RPMI8226 (cell line): Measurements from ENCODE around the gene TMEM178A.
A peak's percentile ranks its signal among the peaks of the same experiment; 100 is the strongest.
"Not testable (repeated sequence)": the region's sequence is repeated elsewhere in the genome, so short reads cannot be mapped to it uniquely, and the experiment has no call there.

Experiments used
- DNase-seq: peaks from one replicate; pipeline ENCODE4 v3.0.0-alpha.2; 2015

The TMEM178A gene

GRCh38 chr2:39718483-39718882 is 52.8 kb downstream of the TMEM178A start:
- no peak for DNase-seq

- DNase-seq, result no peak
Observed at GRCh38 chr2:39719317-39719716, 53.6 kb downstream of the TMEM178A start.

GRCh38 chr2:39720970-39721369 is 55.3 kb downstream of the TMEM178A start:
- no peak for DNase-seq

- DNase-seq, result no peak
Observed at GRCh38 chr2:39723497-39723896, 57.8 kb downstream of the TMEM178A start.

DNA sequence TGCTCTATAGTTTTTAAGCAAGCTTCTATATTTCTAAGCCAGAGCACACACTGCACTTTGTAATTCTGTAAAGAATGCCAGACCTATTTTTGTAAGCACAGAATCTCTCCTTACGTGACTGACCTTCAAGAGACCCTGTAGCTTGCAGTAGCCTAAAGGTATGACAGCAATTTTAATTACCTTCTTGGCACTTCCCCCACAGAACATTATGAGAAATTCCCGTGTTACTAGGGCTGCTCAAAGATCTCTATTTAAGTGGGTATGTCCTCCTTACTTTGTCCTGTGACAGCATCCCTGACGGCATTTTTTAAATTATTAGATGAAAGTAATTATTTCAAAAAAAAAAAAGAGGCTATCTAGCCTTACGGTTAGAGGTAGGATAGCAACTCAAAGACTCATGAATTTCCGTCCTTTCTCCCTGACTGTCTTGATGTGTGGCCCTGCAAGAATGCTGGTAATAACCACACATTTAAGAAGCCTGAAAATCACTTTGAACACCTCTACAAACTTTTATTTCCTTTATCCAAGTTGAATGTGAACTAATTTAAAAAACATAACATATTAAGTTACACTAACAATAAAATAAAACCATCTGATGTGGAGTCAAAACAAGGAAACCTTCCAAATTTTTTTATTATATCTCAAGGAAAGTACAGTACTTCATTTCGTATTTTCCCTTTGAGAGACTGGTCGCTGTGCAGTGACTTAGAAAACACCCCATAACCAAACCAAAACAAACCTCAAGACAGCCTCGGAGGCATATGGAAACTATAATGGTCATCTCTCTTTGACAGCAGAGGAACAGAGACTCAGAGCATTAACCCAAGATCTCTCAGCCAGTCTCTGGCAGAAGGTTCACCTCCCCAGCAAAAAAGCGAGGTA is 58.5 kb downstream of the TMEM178A start:
- DNase-seq, result no peak

GRCh38 chr2:39724828-39725144 is 59.1 kb downstream of the TMEM178A start:
- DNase-seq, result no peak

DNA sequence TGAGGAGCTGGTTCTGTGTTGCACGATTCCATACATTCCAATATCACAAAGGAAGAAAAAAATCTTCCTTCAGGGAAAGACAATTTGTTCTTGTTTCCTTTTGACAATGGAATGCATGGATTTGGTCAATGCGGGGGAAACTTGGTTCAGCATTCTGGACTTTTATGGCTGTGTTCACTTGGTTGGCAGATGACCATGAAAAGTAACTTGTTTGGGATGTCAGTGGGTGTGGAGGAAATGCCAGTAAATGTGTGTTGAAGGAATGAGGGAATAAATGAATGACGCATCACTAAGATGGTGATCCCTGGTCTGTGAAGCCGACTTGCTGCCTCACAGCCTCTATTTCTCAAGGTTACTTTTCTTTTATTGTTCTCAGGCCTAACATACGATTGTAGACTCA is 59.7 kb downstream of the TMEM178A start:
- no peak for DNase-seq

DNA sequence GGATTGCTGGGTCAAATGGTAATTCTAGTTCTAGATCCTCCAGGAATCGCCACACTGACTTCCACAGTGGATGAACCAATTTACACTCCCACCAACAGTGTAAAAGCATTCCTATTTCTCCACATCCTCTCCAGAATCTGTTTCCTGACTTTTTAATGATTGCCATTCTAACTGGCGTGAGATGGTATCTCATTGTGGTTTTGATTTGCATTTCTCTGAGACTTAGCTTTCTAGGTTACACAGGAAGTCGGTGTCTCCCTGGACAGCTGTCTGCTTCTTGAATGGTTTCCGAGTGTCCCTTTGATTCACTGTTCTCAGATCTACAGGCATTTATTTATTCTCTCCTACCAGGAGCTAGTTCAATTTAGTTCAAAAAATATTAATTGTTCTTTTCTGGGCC is 62.4 kb downstream of the TMEM178A start:
- DNase-seq, result not testable (repeated sequence)

- DNase-seq, result peak; percentile 47
Observed at GRCh38 chr2:39728941-39729351, 63.2 kb downstream of the TMEM178A start.

DNA sequence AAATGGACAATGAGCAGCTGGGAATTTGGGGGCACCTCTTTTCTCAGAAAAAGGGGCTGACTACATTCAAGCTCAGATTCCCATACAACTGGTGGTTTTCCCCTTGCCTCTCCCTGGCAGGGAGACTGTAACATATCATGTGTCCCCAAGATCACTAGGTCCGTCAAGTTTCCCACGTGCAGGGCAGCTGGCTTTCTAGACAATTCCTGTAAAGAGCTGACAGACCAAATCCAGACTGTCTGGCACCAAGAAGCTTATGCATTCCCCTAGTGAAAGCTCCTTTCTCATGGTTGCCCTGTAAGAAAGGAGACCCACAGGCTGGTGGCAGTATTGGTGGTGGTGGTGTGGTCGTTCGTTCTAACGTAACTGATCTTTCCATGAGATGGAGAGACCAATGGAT is 64.6 kb downstream of the TMEM178A start:
- no peak for DNase-seq

DNA sequence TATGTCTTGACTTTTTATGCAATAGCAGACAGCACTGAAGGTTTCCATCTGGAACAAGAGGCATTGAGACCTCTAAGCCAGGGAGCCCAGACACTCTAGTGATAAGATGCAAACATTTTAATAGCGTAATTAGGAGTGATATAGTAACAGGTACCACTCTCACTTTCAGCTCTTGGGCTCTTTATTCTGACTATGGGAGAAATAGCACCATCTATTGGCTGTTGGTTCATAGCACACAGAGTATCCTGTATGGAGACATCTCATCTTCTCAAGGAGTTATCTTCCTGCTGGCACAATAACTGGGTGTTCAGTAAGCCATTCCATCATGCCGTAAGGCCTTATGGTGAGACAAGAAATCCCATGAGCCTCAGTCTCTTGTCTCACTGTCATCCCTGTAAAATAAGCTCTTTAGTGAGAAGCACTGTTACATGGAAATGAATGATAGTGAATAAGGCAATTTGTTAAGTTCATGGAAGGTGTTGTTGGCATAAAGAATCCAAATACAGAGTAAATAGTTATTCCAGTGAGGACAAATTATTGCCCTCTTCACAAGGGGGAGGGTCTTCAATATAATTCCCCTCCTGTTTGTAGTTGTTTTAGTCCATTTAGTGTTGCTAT is 65.1 kb downstream of the TMEM178A start:
- DNase-seq, result peak; percentile 41

DNA sequence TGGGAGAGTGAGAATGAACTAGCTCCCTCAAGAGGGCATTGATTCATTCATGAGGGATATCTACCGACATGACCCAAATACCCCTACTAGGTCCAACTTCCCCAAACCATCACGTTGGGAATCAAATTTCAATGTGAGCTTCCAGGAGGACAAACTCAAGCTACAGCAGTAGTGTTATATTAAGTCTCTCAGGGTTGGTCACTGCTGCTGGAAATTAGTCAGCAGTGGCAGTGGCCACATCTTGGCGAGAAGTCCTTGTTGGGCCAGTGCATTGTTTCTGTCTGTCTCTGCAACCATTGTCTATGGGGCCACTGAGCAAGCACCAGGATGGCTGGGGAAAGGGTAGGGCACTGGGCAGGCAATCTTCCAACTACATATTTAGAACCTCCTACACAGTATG is 65.8 kb downstream of the TMEM178A start:
- DNase-seq, result no peak

DNA sequence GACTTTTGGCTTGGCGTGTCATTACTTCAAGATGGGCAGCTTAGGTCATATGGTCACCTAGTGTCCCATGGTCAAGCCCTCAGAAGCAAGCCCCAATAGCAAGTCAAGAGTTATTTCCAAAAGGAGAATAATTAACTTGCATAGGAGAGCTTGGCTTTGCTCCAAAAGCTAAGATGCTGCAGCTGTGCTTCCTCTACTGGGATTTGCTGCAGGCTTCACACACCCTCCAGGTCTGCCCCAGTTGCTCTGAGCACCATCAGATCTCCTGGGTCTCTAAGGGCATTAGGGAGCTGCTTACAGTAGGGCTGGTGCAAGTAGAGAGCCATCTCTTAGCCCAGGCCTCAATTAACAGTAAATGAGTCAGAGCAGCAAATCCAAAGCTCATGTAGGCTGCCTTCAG is 66.8 kb downstream of the TMEM178A start:
- no peak for DNase-seq

DNA sequence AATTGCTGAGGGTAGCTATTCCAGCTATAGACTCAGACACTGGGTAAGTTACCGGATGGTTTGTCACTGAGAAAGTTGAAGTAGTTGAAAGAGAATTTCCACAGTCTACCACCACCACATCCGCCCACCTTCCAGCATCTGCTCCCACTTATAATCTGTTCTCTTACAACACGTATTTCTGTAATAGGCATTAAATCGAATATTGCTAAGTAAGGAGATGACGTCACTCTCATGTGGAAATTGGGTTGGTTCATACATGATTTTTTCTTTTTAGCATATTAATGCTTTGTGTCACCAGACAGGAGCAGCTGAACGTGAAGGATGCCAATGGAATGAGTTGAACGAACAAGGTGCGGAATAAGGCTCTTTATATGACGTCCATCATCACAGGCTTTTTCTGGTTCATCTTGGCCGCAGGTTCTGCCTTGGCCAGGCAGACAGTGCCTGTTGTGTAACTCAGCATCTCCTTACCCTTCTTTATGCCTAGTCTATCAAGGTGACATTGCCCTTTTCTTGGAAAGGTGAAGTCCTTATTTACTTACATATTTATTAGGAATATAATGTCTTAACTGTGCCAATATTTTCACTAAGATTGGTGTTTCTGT is 67.5 kb downstream of the TMEM178A start:
- no peak for DNase-seq

- no peak for DNase-seq
Observed at GRCh38 chr2:39734445-39734844, 68.7 kb downstream of the TMEM178A start.

GRCh38 chr2:39735648-39736047 is 69.9 kb downstream of the TMEM178A start:
- no peak for DNase-seq

- DNase-seq, result no peak
Observed at GRCh38 chr2:39736640-39737039, 70.9 kb downstream of the TMEM178A start.

- no peak for DNase-seq
Observed at GRCh38 chr2:39737661-39738060, 71.9 kb downstream of the TMEM178A start.

DNA sequence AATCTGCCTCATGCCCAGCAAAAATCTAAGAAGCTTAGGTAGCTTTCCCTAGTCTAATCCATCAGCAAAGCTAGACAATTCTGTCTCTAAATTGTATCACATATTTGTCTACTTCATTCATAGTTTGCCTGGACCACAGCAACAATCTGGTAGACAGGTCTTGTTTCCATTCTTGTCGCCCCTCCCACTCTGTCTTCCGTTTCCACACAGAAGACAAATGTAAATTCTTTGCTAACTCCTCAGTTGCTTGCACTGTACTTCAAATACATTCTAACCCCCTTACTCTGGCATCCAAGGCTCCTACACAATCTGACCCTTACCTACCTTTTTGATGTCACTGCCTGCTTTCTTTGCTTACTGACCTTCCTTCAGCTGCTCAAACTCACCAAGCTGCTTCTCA is 73.2 kb downstream of the TMEM178A start:
- DNase-seq, result no peak

DNA sequence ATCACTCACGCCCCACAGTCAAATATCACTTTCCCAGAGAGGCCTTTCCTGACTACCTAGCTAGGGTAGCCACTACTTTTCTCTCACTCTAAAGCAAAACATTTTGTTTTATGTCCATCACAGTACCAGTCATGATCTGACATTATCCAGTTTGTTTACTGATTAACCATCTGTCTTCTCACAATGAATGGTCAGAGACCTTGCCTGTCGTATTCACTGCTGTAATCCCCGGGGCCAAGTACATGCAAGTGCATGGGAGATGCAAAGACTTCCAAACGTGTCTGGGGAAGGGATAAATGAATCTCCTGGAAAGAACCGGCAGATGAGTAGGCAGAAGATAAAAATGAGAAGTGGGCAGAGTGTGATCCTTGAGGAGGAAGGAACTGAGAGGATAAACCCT is 73.7 kb downstream of the TMEM178A start:
- DNase-seq, result no peak

DNA sequence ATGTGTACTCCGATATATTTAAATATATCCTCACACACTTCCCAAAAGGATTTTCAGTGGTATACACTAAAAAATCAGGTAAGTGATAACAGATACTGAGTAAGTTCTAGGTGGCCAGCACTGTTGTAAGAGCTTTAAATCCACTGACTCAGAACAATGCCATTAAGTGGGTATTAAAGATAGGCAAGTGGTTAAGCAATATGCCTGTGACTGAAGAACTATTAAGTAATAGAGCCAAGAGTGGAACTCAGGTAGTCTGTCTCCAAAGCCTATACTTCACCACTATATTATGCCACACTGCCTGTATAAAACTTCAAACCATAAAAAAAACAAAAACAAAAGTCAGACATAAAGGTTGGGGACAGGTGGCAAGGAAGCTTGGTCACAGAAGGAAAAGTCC is 76.2 kb downstream of the TMEM178A start:
- DNase-seq, result no peak

DNA sequence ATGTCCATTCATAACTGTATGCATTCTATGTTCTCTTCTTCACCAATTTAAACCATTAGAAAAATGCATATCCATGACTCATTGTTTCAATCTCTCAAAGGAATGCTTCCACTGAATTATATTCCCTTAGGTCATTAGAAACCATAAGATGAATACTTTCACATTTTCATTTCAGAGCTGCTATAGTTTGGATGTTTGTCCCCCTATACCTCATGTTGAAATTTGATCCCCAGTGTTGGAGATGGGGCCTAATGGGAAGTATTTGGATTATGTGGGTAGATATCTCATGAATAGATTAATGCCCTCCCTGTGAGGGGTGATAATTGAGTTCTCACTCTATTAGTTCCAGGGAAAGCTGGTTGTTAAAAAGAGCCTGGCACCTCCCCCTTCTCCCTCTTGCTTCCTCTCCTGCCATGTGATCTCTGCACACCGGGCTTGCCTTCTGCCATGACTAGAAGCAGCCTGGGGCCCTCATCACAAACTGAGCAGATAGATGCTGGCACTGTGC is 77.6 kb downstream of the TMEM178A start:
- no peak for DNase-seq

- DNase-seq, result no peak
Observed at GRCh38 chr2:39755466-39755865, 89.7 kb downstream of the TMEM178A start.

DNA sequence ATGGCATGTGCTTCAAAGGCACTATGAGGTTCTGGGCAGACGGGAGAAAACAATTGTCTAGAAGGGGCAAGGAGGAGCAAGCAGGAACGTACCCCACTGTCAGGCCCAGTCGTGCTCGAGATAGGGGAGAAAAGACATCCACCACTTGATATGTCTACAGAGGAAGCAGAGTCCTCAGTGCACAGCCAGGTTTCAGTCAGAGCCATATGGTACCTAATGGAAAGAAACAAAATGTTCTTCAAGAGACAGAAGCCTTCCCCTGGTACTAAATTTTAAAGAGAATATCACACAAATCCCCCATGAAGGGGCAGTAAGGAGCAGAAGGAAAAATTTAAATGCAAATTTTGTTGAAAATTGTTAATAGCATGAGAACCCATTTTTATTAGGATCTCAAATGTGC is 91.4 kb downstream of the TMEM178A start:
- DNase-seq, result no peak
